Esophagus squamous epithelium (tissue), 4 donors: ENCODE measurements around the gene LRRC3B.

Experiments used
- POLR2A ChIP-seq, 4 donors: fragments of 450-650 bp; IDR thresholded peaks; one replicate each; pipeline ENCODE4 v1.6.1; 2017; ENCODE audit warnings: antibody characterized with exemption in 4 of 4, mild to moderate bottlenecking in 4 of 4, moderate library complexity in 3 of 4
- TF ChIP-seq, protein P1 (sequence below), 6 experiments: fragments of 450-650 bp in 4 of 6; fragments of 200-600 bp in 2 of 6; sonication (generic) in 2 of 6; IDR thresholded peaks; one replicate each; pipeline ENCODE4 v1.5.1; 2016 to 2019; ENCODE audit warnings: antibody characterized with exemption in 6 of 6, mild to moderate bottlenecking in 4 of 6, moderate library complexity in 4 of 6

DNA sequence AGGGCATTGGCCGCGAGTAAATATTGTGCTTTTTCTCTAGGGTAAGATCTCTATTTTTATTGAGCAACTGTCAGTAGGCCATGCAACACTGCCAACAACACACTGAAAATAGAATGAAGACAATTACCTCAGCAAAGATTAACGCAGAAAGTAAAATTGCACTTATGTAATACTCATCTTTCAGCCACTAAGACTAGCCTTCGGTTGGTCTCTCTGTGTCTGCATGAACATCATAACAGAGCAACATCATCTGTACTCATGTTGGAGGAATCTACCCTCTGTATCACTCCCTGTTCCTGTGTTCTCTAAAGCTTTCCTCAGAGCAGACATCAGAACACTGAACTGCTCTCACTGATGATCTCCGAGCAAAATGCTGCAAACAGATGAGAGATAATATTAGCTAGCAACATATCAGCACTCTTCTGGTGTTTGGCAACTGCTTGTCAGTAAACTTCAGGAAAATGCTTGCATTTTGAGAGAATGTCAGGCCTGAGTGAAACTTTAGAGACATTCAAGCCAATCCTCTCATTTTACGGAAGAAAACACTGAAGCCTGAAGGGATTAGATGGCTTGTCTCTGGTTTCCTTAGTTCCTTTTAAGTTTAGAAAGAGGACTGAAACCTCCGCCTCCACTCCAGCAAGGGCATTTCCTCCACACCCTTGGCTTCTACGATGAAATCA is 8.4 kb upstream of the LRRC3B start:
- TF ChIP-seq, protein P1, sequence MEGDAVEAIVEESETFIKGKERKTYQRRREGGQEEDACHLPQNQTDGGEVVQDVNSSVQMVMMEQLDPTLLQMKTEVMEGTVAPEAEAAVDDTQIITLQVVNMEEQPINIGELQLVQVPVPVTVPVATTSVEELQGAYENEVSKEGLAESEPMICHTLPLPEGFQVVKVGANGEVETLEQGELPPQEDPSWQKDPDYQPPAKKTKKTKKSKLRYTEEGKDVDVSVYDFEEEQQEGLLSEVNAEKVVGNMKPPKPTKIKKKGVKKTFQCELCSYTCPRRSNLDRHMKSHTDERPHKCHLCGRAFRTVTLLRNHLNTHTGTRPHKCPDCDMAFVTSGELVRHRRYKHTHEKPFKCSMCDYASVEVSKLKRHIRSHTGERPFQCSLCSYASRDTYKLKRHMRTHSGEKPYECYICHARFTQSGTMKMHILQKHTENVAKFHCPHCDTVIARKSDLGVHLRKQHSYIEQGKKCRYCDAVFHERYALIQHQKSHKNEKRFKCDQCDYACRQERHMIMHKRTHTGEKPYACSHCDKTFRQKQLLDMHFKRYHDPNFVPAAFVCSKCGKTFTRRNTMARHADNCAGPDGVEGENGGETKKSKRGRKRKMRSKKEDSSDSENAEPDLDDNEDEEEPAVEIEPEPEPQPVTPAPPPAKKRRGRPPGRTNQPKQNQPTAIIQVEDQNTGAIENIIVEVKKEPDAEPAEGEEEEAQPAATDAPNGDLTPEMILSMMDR (IDR thresholded peaks at IDR 0.05) = no peak
- TF ChIP-seq POLR2A (IDR thresholded peaks at IDR 0.05) = no peak
